Measurements from ENCODE around the gene STEAP1.
"Not testable (repeated sequence)": the region's sequence is repeated elsewhere in the genome, so short reads cannot be mapped to it uniquely, and the experiment has no call there.

STEAP1 gene

DNA sequence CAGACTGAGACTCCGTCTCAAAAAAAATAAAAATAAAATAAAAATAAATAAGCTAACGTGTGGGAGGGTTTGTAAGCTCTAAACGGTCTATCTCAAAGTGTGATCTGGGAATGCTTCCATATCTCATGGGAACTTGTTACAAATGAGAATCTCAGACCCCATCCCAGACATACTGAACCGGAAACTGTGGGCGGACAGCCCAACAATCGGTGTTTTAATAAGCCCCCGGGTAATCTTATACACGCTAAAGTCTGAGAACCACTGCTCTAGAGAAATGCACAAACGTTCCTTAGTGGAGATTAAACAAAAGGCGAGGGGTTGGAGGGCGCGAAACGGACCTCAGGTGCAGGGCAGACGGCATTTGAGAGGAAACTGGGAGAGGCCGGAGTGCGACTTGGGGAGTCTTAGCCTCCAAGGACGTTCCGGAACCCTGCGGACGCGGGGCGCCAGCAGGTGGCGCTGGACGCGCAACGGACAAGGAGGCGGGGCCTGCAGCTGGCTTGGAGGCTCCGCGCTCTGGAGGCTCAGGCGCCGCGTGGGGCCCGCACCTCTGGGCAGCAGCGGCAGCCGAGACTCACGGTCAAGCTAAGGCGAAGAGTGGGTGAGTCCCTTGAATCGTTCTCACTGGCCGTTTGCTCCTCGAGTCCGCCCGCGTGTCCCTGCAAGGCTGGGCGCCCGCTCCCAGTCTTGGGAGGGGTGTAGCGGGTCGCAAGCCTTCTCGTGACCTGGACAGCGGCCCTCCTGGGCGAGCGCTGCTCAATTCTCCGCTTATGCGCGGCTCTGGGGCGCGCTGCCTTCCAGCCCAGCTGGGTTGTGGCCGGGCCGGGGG, at the start of gene STEAP1:
Gene STEAP1, plus strand, starts transcription at position 527 of the 829 bp plus-strand sequence. CDS start 5,320 bp downstream, outside the sequence.
- DNase-seq (ENCODE audit: low read depth in 3 of 3): peak; percentile 69 to 80 (median 80)

DNA sequence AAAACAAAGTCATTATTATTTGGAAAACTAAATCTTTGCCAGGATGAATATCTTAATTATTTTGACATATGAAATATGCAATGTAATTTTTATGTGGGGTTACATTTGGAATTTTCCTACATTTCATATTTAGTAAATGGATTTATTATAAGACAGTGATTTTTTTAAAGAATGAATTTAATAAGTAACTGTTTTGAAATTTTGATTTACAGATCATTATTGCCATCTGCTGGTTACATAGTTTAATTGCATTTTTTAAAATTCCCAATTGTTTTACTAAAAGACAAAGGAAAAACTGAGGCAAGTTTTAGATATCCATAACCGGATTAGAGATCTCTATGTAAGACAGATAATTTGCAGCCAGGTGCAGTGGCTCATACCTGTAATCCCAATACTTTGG, 39.3 kb upstream of the STEAP1 start:
- DNase-seq (ENCODE audit: low read depth in 3 of 3): not testable (repeated sequence)

DNA sequence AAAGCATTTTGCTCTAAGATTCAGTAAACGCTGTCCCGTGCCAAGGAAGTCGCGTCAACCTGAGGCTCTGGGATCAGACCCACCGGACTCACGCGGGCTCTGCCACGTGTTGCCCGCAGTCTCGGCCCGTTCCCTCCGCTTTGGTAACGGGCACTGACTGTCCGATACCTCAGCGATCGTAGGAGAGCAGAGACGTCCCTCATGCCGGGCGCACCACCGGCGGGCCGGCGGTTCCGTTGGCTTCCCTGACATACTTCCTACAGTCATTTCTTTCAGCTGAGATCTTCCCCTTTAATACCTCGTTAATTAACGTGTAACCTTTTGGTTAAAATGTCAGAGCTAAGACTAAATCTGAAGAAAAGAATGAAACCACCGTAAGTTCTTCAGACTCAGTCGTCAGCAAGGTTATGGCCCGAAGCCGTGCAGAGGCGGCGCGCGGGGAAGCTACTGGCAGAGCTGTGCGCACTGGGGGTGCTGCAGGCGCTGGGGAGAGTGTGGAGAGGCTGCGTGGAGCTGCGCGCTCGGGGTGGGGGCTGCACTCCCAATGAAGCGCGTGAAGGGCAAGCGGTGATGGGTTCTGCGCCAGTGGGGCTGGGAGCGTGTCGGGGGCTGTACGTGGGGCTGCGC, 35.6 kb upstream of the STEAP1 start:
- not testable (repeated sequence) for DNase-seq (ENCODE audit: low read depth in 3 of 3)

DNA sequence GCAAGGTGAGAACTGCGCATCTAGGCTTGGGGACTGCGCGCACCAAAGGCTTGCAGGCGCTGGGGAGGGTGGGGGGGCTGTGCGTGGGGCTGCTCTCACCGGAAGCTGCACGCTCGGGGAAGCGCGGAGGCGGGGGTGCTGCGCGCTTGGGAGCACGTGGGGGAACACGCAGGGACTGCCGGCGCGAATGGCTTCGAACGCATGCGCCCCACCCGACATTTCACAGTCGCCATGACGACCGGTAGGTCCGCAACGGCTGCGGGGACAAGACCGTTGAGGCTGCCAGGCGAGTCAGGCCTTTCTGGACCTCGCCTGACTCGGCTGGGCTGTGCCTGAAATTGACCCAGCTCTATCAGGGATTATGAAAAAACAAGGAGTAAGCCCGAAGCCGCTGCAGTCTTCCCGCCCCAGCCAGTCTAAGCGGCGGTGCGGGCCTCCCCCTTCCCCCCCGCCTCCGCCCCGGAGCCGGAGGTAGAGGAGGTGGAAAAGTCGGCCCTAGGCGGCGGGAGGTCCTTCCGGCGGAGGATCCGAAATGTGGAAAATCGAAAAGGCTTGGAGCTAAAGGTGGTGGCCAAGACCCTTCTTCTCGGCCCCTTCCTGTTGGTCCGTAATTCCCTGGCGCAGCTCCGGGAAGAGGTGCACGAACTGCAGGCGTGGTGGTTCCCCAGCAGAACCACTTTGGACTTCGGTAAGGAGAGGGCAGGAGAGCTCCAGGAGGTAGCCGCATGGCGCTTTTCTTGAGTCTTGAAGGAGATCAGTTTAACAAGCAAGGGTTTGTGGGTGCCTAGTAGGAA, 34.9 kb upstream of the STEAP1 start:
- DNase-seq (ENCODE audit: low read depth in 3 of 3): peak in 2 of 3 donors; percentile 12 to 20

DNA sequence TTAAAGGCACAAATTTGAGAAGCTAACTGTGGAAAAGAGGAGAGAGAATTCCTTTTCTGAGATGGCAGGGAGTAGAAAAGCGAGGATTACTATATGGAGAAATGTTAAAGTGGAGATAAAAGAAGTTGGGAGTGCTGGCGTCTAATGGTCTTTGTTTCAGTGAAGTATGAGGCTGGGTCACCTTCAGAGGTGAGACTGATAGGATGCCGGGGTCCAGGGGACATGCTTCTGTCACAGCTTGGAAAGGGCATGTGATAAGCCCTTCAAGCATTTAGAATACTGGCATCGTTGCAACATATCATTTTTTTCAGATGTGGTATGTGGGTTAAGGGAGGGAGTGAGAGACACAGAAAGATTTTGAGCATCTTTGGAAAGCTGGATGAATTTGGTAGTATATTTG, 34.1 kb upstream of the STEAP1 start:
- not testable (repeated sequence) for DNase-seq (ENCODE audit: low read depth in 3 of 3)

DNA sequence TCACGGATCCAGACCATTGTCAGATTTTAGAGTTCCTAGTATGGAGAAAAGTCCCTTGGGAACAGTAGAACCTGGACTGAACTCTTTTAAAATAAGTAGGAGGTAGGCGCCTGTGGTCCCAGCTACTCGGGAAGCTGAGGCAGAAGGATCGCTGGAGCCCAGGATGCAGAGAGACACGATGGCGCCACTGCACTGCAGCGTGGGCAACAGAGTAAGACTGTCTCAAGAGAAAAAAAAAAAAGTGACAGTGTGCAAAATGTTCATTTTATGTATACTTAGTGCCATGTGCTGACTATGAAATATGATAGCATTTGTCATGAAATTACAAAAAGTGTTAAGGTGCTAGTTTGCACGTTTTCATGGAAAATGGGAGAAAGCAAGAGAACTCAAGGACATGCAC, 22.5 kb upstream of the STEAP1 start:
- not testable (repeated sequence) for DNase-seq (ENCODE audit: low read depth in 3 of 3)

DNA sequence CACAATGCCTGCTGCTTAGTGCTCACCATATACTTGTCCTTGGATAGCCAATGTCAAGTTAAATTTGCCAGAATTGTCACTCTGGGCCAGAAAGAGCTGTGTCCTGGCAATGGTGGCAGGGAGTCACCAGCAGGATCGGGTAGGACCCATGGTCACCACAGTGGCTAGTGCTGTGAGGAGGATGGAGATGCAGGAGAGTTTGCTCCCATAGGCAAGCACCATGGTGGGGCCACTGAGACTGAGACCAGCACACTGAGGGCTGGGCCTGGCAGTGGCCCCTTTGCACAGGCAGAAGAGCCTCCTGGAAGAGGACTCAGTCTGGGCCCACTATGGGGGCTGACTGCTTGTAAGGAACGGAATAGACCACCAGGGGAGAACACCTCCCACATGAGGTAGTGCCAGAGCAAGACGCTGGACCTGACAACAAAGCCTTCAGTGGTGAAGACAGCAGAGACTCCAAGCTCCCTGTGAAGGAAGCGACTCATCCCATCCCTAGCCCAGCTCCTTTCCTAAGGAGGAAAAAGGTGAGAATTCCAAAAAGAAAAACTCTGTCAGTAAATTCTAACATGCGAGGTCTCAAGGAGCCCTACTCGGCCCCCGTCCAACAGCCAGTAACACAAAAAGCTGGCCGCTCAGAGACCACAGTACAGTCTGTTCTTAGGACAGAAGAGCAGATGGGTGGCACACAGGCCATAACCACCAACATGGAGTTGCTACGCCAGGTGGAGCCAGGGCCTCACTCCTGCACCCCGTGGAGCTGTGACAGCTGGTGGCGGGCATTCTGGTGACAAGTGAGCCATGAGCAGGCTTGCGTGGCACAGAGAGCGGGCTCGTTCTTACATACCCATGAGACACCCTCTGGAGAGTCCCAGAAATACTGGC, 6.9 kb upstream of the STEAP1 start:
- not testable (repeated sequence) for DNase-seq (ENCODE audit: low read depth in 3 of 3)

DNA sequence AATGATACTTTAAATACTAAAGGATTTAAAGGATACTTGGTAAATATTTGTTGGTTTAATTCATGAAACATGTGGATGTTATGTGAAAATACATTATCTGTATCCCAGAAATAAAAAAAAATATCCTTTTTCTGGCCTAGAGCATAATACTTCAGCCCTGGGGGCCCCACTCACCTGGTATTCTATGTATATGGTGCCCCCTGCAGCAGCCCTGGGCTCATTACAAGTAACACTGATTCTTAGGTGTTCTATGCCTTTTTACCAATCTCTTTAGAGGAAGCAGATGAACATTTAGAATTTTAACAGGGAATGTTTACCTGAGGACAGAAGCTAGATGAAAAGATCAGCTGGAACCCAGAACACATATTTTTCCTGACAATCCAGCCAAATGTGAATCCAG, 4.8 kb upstream of the STEAP1 start:
- DNase-seq (ENCODE audit: low read depth in 3 of 3): peak in 1 of 3 donors; percentile 15

DNA sequence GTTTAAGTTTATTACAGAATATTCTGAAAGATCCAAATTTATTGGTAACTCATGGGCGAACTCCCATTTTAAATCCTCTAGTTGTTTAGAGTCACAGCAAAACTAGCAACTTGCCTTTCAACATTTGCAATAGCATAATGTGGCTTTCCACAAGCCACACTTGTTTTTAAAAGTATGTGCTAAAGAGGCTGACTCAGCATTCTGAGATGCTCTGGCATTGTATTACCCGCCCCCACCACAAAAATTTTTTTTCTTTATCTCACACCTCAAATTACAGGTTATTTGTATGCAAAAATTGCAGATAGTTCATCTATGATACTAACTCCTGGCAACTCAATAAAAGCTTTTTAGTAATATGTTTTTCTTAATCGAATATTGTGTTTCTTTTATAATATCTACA, 2.4 kb upstream of the STEAP1 start:
- DNase-seq (ENCODE audit: low read depth in 3 of 3): not testable (repeated sequence)

DNA sequence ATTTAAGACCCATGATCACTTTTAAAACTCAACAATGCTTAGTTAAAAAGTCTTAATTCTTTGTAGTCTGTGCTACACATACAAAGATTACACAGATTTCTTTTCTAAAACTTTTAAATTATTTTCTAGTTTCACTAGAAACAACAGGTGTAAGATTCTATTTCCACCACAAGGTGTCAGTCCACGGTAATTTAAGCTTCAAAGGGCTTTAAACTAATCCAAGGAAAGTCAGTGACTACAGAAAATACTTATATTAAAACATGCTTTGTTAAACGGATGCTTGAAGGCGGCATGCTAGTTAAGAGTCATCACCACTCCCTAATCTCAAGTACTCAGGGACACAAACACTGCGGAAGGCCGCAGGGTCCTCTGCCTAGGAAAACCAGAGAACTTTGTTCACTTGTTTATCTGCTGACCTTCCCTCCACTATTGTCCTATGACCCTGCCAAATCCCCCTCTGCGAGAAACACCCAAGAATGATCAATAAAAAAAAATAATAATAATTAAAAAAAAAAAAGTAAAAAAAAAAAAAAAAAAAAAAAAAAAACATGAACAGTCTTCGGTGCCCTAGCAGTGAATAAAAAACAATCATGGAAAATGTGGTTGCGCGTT, 1.5 kb upstream of the STEAP1 start:
- DNase-seq (ENCODE audit: low read depth in 3 of 3): not testable (repeated sequence)

DNA sequence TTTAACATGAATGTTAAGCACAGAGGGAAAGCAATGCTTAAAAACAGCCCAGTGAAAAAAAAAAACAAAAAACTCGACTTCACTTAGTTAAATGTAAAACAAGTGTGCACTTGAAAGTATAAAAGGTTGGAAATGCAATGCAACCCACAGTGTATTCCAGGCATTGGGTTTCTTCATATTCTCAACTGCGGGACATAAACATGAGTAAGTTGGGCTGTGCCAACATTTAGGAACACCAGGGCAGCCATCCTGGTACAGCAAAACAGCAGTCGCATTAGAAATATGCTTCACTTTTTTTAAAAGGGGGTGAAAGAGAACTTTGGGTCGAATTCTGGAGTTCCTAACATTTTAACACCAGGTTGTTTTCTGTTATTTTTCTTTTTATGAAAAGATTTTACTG, 937 bp downstream of the STEAP1 start:
- no peak for DNase-seq (ENCODE audit: low read depth in 3 of 3)

DNA sequence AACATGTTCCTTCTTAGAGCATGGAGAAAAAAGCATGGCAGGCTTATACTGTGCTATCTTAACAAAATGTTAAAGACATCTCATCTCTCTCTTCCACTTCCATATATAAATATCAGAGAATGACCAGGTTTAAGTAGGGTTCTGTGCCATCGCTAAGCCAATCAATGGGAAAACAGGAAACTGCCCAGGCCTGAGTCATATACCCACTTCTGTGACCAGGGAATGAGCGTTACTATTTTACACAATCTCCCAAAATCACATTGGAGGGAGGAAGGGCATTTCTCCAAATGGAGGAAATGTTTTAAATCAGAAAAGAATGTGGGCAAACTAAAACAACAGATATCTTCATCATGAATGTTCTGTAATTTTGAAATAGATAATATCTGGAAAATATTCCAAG, 3.1 kb downstream of the STEAP1 start:
- DNase-seq (ENCODE audit: low read depth in 3 of 3): not testable (repeated sequence)

DNA sequence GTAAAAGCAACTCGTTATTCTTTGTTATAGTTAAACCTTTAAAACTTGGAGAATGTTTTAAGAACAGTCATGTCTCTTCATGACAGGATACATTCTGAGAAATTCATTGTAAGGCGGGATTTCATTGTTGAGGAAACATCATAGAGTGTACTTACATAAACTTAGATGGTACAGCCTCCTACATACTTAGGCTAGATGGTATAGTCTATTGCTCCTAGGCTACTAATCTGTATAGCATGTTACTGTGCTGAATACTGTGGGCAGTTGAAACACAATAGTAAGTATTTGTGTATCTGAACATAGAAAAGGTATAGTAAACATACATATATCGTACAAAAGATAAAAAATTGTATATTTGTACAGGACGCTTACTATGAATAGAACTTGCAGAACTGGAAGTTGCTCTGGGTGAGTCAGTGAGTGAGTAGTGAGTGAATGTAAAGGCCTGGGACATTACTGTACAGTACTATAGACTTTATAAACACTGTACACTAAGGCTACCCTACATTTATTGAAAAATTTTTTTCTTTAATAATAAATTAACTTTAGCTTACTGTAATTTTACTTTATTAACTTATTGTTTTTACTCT, 3.6 kb downstream of the STEAP1 start:
- DNase-seq (ENCODE audit: low read depth in 3 of 3): not testable (repeated sequence)

DNA sequence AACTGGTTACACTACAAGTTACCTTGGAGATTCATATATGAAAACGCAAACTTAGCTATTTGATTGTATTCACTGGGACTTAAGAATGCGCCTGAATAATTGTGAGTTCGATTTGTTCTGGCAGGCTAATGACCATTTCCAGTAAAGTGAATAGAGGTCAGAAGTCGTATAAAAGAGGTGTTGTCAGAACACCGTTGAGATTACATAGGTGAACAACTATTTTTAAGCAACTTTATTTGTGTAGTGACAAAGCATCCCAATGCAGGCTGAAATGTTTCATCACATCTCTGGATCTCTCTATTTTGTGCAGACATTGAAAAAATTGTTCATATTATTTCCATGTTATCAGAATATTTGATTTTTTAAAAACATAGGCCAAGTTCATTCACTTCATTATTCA, 9.3 kb downstream of the STEAP1 start:
- no peak for DNase-seq (ENCODE audit: low read depth in 3 of 3)

DNA sequence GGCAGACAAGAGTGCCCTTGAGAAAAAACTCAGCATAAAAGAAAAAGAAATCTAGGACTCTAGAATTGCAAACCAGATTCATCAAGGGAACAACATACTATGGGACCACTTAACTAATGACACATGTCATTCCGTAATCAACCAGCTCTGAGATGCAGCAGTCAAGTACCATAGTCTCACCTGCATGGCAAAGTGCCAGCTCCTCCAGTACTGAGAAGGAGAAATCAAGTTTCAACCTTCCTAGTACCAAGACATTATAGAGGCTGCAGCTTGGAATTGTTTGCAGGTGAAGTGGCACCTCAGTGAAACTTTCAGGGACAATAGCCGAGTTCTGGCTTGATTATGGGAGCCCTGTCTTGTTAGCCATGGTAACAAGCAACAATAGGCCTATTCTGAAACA, 11.5 kb downstream of the STEAP1 start:
- no peak for DNase-seq (ENCODE audit: low read depth in 3 of 3)

DNA sequence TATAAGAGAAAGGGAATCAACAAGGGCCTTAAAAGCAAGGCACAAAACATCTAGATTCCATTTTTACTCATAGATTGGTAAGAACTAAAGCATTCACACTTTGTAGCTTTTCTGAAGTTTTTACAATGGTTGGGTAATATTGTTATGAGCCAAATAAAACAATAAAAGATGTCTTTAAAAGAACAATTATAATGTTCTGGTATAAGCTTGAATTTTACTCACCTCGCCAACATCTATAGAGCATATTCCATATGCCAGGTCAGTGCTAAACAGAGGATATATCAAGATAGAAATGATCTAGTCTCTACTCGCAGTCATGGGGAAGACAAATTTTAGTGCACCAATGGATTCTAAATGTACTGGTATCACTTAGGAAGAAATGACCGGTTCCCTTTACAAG, 11.9 kb downstream of the STEAP1 start:
- DNase-seq (ENCODE audit: low read depth in 3 of 3): no peak

DNA sequence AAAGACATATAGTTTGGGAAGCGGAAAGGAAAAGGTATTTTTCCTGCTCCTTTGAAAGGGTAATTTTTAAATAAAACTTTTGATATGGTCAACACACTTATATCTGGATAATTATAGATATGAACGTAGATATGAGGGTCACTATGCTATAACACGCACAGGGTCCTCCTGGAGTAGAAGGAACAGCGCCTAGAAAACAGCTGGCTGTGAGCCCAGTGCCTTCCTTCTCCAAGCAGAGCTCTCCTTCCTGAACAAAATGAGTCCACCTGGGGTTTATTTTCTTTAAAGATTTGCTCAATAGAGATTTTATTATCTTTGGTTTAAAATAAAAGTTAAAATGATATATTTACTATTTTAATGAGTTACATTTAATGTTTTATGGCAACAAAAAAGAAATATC, 13.1 kb downstream of the STEAP1 start:
- DNase-seq (ENCODE audit: low read depth in 3 of 3): no peak

DNA sequence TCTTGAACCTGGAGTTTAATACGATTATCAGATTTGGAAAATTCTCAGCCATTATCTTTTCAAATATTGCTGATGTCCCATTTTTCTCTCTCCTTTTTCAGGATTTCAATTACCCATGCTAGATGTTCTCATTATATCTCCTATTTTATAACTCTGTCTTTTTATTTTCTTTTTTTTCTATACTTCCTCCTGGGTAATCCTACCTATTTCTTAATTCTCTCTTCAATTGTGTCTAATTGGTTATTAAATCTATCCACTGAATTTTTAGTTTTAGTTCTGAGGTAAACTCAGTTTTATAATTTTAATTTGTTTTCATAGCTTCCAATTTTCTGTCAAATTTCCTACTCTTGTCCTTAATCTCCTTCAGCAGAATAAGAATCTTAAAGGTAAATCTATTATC, 15.6 kb downstream of the STEAP1 start:
- DNase-seq (ENCODE audit: low read depth in 3 of 3): no peak

DNA sequence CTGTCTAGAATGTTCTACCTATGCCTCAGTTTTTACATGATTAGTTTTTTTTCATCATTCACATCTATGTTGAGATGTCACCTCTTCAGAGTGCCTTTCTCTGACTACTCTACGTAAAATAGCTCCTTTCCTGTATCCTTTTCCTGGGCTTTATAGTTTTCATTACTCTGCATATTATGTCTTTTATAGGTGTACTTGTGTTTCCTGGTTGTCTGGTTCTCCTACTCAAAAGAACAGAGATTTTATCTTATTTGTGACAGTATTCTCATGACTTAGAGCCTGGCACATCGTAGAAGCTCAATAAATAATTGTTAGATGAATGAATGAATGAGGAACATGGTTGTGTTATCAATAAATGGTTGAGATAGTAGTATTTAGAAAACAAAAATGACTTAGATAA, 17.9 kb downstream of the STEAP1 start:
- DNase-seq (ENCODE audit: low read depth in 3 of 3): no peak

DNA sequence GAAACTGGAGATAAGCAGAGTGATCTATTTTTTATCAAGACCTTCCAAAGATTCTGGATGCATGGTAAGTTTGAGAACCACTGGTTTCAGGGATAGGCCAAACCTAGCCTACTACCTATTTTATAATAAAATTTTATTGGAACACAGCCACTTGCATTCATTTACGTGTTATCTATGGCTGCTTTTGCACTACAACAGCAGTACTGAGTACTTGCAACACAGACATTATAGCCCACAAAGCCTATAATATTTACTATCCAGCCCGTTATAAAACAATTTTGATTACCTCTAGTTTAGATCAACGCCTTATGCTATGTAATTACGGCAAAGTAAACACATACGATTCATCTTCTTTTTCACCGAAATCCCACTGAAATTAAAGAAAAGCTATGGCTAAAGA, 18.4 kb downstream of the STEAP1 start:
- no peak for DNase-seq (ENCODE audit: low read depth in 3 of 3)

Data from stimulated activated CD4-positive, alpha-beta T cell treated with anti-CD3 and anti-CD28 coated beads, TNF-alpha, amount 100 ng/mL, for 48 hours (primary cell).